ENCODE results near the gene FFAR2.

DNA sequence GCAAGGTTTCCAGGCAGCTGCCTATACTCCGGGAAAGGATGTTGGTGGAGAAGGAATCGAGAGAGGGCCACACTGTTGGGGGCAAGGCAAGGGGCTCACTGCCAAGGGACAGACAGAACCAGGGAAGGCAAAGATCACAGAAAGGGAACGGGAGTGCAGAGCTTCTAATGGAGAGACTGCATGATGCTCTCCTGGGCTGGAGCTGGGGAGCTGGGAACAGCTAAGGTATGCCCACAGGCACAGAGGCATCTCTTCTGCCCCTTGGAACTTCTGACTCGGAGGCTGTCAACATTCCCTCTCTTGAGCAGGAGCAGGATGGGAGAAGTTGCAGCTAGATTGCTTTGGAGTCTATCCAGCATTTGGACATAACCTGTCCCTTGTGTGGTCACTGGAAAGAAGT, 22.4 kb upstream of the FFAR2 start:
- TF ChIP-seq CTCF (IDR thresholded peaks at IDR 0.05) (no peak), POLR2A (IDR thresholded peaks at IDR 0.05) (no peak)
